Effector memory CD8-positive, alpha-beta T cell (primary cell): Measurements from ENCODE around the gene DDX10.

Experiments
- ATAC-seq: fragments of 150-1000 bp; cut with Tn5 transposase; replicated peaks from 2 replicates; pipeline ENCODE4 v1.10.0; 2021; ENCODE audit warnings: mild to moderate bottlenecking, moderate library complexity
- DNase-seq, 3 experiments: peaks; one replicate each; pipeline ENCODE4 v3.0.0; 2021
- H3K27ac Mint-ChIP-seq, 2 donors: one replicate each; pipeline ENCODE4 v1.8.0; 2022; ENCODE audit warnings: mild to moderate bottlenecking in 2 of 2, mixed read lengths in 2 of 2, moderate library complexity in 2 of 2
- H3K27me3 Mint-ChIP-seq, 2 donors: one replicate each; pipeline ENCODE4 v1.8.0; 2022; ENCODE audit warnings: mixed read lengths in 2 of 2
- H3K36me3 Mint-ChIP-seq: one replicate; pipeline ENCODE4 v1.8.0; 2022; ENCODE audit warnings: mild to moderate bottlenecking, moderate library complexity, mixed read lengths; ENCODE audit not compliant: insufficient read depth
- H3K4me1 Mint-ChIP-seq, 2 donors: one replicate each; pipeline ENCODE4 v1.8.0; 2022; ENCODE audit warnings: low read depth in 2 of 2, mixed read lengths in 2 of 2
- H3K4me3 Mint-ChIP-seq, 2 donors: one replicate each; pipeline ENCODE4 v1.8.0; 2022; ENCODE audit warnings: mild to moderate bottlenecking in 2 of 2, mixed read lengths in 2 of 2, moderate library complexity in 2 of 2
- H3K9me3 Mint-ChIP-seq, 2 donors: one replicate each; pipeline ENCODE4 v1.8.0; 2022; ENCODE audit warnings: mixed read lengths in 2 of 2

Gene DDX10

GRCh38 chr11:108975641-108976071 lies 310.8 kb downstream of the DDX10 start:
- Mint-ChIP-seq H3K9me3 (no peaks in the 10 kb centered on the region), H3K4me3 (no peak overlapping the region), H3K27ac (no peak overlapping the region), H3K4me1 (no peaks in the 10 kb centered on the region), H3K36me3 (peaks cover 3% of the 10 kb centered on the region), H3K27me3 (peaks cover 0 to 46% of the 10 kb centered on the region in 2 donors)
- DNase-seq (no peak), ATAC-seq (no peak)

GRCh38 chr11:108983636-108984420 lies 319.0 kb downstream of the DDX10 start:
- Mint-ChIP-seq H3K4me1 (no peaks in the 10 kb centered on the region), H3K36me3 (no peaks in the 10 kb centered on the region), H3K4me3 (no peak overlapping the region), H3K9me3 (no peaks in the 10 kb centered on the region), H3K27me3 (peaks cover 10 to 17% of the 10 kb centered on the region in 2 donors), H3K27ac (no peak overlapping the region)
- ATAC-seq (no peak), DNase-seq (no peak)

- peaks cover 10% of the 10 kb centered on the region in 2 donors for H3K27me3 Mint-ChIP-seq
Measured at GRCh38 chr11:108984523-108984922, 319.7 kb downstream of the DDX10 start.

GRCh38 chr11:108985236-108985944 lies 320.5 kb downstream of the DDX10 start:
- DNase-seq (no peak), ATAC-seq (no peak)
- H3K36me3 Mint-ChIP-seq: no peaks in the 10 kb centered on the region
- H3K9me3 Mint-ChIP-seq: no peaks in the 10 kb centered on the region
- H3K27ac Mint-ChIP-seq: no peak overlapping the region
- no peak overlapping the region for H3K4me3 Mint-ChIP-seq
- H3K4me1 Mint-ChIP-seq: no peaks in the 10 kb centered on the region
- H3K27me3 Mint-ChIP-seq: peaks cover 10% of the 10 kb centered on the region in 2 donors

More at GRCh38 chr11:108984523-108984922, 319.7 kb downstream of the DDX10 start:
- Mint-ChIP-seq H3K36me3 (no peaks in the 10 kb centered on the region), H3K4me1 (no peaks in the 10 kb centered on the region), H3K27ac (no peak overlapping the region), H3K9me3 (no peaks in the 10 kb centered on the region), H3K4me3 (no peak overlapping the region)
- ATAC-seq: no peak
- DNase-seq: no peak

GRCh38 chr11:108985945-108986279 lies 321.0 kb downstream of the DDX10 start:
- Mint-ChIP-seq H3K36me3 (no peaks in the 10 kb centered on the region), H3K9me3 (no peaks in the 10 kb centered on the region), H3K4me1 (no peaks in the 10 kb centered on the region), H3K27ac (no peak overlapping the region), H3K4me3 (no peak overlapping the region), H3K27me3 (peaks cover 10% of the 10 kb centered on the region in 2 donors)
- no peak for ATAC-seq
- DNase-seq: no peak
